ENCODE data around the gene STXBP1. TPM values are rescaled to one million over a fixed set of nuclear protein-coding genes. Genes with fewer than 3 reads are reported as not detected.
A peak's percentile ranks its signal among the peaks of the same experiment; 100 is the strongest.

The STXBP1 gene
- total and polyA plus RNA-seq, 2 of the 8 experiments (the other 6 are each of a cell fraction or from before 2014, with no cell fraction given): 11.5 to 60.9 TPM

- Histone ChIP-seq H3K4ac (replicated peaks; ENCODE audit: insufficient read length, low read depth, low read length) (no peak overlapping the region), H3K36me3 (ENCODE audit: control insufficient read depth in 2 of 4, insufficient read depth in 4 of 4, low read length in 3 of 4) (no peaks in the 10 kb centered on the region), H3K56ac (replicated peaks; ENCODE audit: insufficient read length, low read depth, low read length) (no peak overlapping the region), H2AK5ac (ENCODE audit: low read depth, low read length) (no peak overlapping the region; the same call in 1 of the 2 replicates), H3K79me1 (ENCODE audit: low read depth, low read length) (peaks cover 11% of the 10 kb centered on the region), H4K8ac (ENCODE audit: extremely low read depth, insufficient read depth, low read length) (no peak overlapping the region), H2BK12ac (ENCODE audit: low read depth, low read length) (peak overlapping the region; percentile 50; the same call in 1 of the 2 replicates), H2BK120ac (replicated peaks; ENCODE audit: low read depth, low read length) (no peak overlapping the region), H4K20me1 (replicated peaks in 1 of 2; ENCODE audit: control insufficient read depth in 1 of 2, insufficient read depth in 2 of 2, low read length in 2 of 2) (peaks cover 2 to 14% of the 10 kb centered on the region in 2 experiments), H4K91ac (replicated peaks; ENCODE audit: insufficient read length, low read length) (no peak overlapping the region), H3K27me3 (replicated peaks in 1 of 4; ENCODE audit: control insufficient read depth in 3 of 4, extremely low read depth in 1 of 4, insufficient read depth in 3 of 4, low read length in 3 of 4) (peaks cover 0 to 5% (median 2%) of the 10 kb centered on the region in 4 experiments; a peak in 3 of 7 replicates), H3K14ac (ENCODE audit: insufficient read length) (no peak overlapping the region), H3K27ac (ENCODE audit: low read depth, low read length) (no peak overlapping the region), H3K23me2 (ENCODE audit: low read depth, low read length) (peaks cover 15% of the 10 kb centered on the region; the same call in 1 of the 2 replicates), H3K79me2 (ENCODE audit: control insufficient read depth in 1 of 2, insufficient read depth in 2 of 2, low read length in 2 of 2) (peaks cover 0 to 42% of the 10 kb centered on the region in 2 experiments; a peak in 2 of 4 replicates), H2BK20ac (ENCODE audit: low read length) (no peak overlapping the region), H2BK15ac (ENCODE audit: low read length) (no peak overlapping the region), H2AFZ (ENCODE audit: low read length) (no peak overlapping the region), H4K5ac (ENCODE audit: insufficient read length, low read depth, low read length) (no peak overlapping the region), H3K18ac (ENCODE audit: extremely low read depth, low read length) (peak overlapping the region; percentile 32; the same call in 1 of the 2 replicates), H3K9ac (replicated peaks in 1 of 4; ENCODE audit: extremely low read depth in 1 of 4, low read depth in 3 of 4, low read length in 3 of 4) (no peak overlapping the region), H3K4me3 (ENCODE audit: extremely low read depth in 1 of 4, insufficient read depth in 2 of 4, low read depth in 3 of 4, low read length in 4 of 4) (peak overlapping the region in 1 of 4 experiments; percentile 86; a peak in 2 of 8 replicates), H3K4me1 (replicated peaks in 1 of 4; ENCODE audit: control insufficient read depth in 3 of 4, insufficient read depth in 4 of 4, low read length in 3 of 4) (peaks cover 1 to 21% (median 20%) of the 10 kb centered on the region in 4 experiments), H3K23ac (ENCODE audit: insufficient read length) (no peak overlapping the region), H2BK5ac (ENCODE audit: low read depth, low read length) (peak overlapping the region; percentile 26; the same call in 1 of the 2 replicates), H3K9me3 (ENCODE audit: insufficient read depth in 2 of 2, low read depth in 1 of 2, low read length in 1 of 2) (no peaks in the 10 kb centered on the region), H3K4me2 (ENCODE audit: insufficient read depth in 1 of 2, low read depth in 2 of 2, low read length in 2 of 2) (peak overlapping the region; percentile 80 to 89)
- ChIA-PET CTCF (ENCODE audit: partially characterized antibody) (interaction anchor here (0.6 to 2.6 kb wide), 10 partner anchors 8 to 138 kb away, joined by 3 to 10 read pairs (median 3); no protein-coding TSS in a partner anchor), POLR2A (ENCODE audit: partially characterized antibody) (interaction anchor here (0.8 to 2.8 kb wide), 4 partner anchors 8 to 117 kb away, joined by 3 to 14 read pairs (median 4); no protein-coding TSS in a partner anchor)
- DNase-seq (ENCODE audit: low read depth in 1 of 2, low spot score in 2 of 2) (no peak), FAIRE-seq (no peak)
- 74% methylated on average over 10 of the region's 11 CpGs; no CpG with 5 or more reads in 1 of the 2 experiments for WGBS, 2 experiments (ENCODE audit: extremely low coverage in 1 of 2, insufficient coverage in 1 of 2, insufficient read length in 1 of 2, insufficient replicate concordance in 2 of 2, low coverage in 1 of 2, low lambda C conversion rate in 2 of 2, missing lambda C conversion rate in 1 of 2)
- TF ChIP-seq TEAD4 (IDR thresholded peaks at IDR 0.05; ENCODE audit: low read depth, low read length) (0 out of 2 replicates have a peak, but pooled peaks have one; percentile 38), SP1 (IDR thresholded peaks at IDR 0.05; ENCODE audit: low read depth, low read length) (no peak)
Measured at GRCh38 chr9:127566351-127567001, 45.6 kb upstream of the STXBP1 start.
